UCSD-AML1 (cell line): Measurements from ENCODE around the gene CNTNAP2.

Experiments
- DNase-seq: peaks from one replicate; lab custom pipeline; 2025; ENCODE audit not compliant: unreplicated experiment; lab: John Stamatoyannopoulos, UW

CNTNAP2 gene

GRCh38 chr7:148108381-148108780 is 1991.8 kb downstream of the CNTNAP2 start:
- DNase-seq: no peak

GRCh38 chr7:148110097-148110868 is 1993.7 kb downstream of the CNTNAP2 start:
- no peak for DNase-seq

- DNase-seq: no peak
Measured at GRCh38 chr7:148114804-148115203, 1998.2 kb downstream of the CNTNAP2 start.

GRCh38 chr7:148115308-148115707 is 1998.7 kb downstream of the CNTNAP2 start:
- DNase-seq: no peak

- no peak for DNase-seq
Measured at GRCh38 chr7:148116195-148116594, 1999.6 kb downstream of the CNTNAP2 start.

- DNase-seq: no peak
Measured at GRCh38 chr7:148116829-148117403, 2000.3 kb downstream of the CNTNAP2 start.

GRCh38 chr7:148118371-148118770 is 2001.8 kb downstream of the CNTNAP2 start:
- DNase-seq: no peak

GRCh38 chr7:148121401-148121800 is 2004.8 kb downstream of the CNTNAP2 start:
- no peak for DNase-seq

GRCh38 chr7:148121847-148122246 is 2005.2 kb downstream of the CNTNAP2 start:
- no peak for DNase-seq

GRCh38 chr7:148124477-148124876 is 2007.9 kb downstream of the CNTNAP2 start:
- DNase-seq: no peak

GRCh38 chr7:148127374-148127773 is 2010.8 kb downstream of the CNTNAP2 start:
- no peak for DNase-seq

GRCh38 chr7:148129023-148129422 is 2012.4 kb downstream of the CNTNAP2 start:
- no peak for DNase-seq

- DNase-seq: no peak
Measured at GRCh38 chr7:148135116-148135515, 2018.5 kb downstream of the CNTNAP2 start.

- DNase-seq: no peak
Measured at GRCh38 chr7:148135997-148136396, 2019.4 kb downstream of the CNTNAP2 start.

- DNase-seq: no peak
Measured at GRCh38 chr7:148142660-148143248, 2026.2 kb downstream of the CNTNAP2 start.

- DNase-seq: no peak
Measured at GRCh38 chr7:148144827-148145226, 2028.2 kb downstream of the CNTNAP2 start.

- DNase-seq: no peak
Measured at GRCh38 chr7:148146346-148146745, 2029.7 kb downstream of the CNTNAP2 start.

GRCh38 chr7:148147438-148147837 is 2030.8 kb downstream of the CNTNAP2 start:
- DNase-seq: no peak

- no peak for DNase-seq
Measured at GRCh38 chr7:148148456-148148855, 2031.9 kb downstream of the CNTNAP2 start.

- no peak for DNase-seq
Measured at GRCh38 chr7:148149730-148150129, 2033.1 kb downstream of the CNTNAP2 start.

- DNase-seq: no peak
Measured at GRCh38 chr7:148151778-148152177, 2035.2 kb downstream of the CNTNAP2 start.

- no peak for DNase-seq
Measured at GRCh38 chr7:148153616-148154284, 2037.1 kb downstream of the CNTNAP2 start.
